Measurements from ENCODE around the gene CCPG1.

CCPG1 gene

DNA sequence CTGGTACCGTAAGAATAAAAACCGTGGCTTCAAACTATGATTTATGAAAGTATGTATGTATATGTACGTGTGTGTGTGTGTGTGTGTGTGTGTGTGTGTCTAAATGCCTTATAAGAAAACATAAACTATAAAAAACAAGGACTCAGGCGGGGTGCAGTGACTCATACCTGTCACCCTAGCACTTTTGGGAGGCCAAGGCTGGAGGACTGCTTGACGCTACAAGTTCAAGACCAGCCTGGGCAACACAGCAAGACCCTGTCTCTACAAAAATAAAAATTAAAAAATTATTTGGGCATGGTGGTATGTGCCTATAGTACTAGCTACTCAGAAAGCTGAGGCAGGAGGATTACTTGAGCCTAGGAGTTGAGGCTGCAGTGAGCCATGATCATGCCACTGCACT, 29.1 kb downstream of the CCPG1 start:
- H3K79me1 ChIP-seq (ENCODE audit: low read length) = no peaks in the 10 kb centered on the region
- no peak overlapping the region for H2BK120ac ChIP-seq (ENCODE audit: low read depth, low read length)
- WGBS (ENCODE audit: extremely low coverage, insufficient coverage, low lambda C conversion rate) = no CpG with 5 or more reads among the region's 5 CpGs

DNA sequence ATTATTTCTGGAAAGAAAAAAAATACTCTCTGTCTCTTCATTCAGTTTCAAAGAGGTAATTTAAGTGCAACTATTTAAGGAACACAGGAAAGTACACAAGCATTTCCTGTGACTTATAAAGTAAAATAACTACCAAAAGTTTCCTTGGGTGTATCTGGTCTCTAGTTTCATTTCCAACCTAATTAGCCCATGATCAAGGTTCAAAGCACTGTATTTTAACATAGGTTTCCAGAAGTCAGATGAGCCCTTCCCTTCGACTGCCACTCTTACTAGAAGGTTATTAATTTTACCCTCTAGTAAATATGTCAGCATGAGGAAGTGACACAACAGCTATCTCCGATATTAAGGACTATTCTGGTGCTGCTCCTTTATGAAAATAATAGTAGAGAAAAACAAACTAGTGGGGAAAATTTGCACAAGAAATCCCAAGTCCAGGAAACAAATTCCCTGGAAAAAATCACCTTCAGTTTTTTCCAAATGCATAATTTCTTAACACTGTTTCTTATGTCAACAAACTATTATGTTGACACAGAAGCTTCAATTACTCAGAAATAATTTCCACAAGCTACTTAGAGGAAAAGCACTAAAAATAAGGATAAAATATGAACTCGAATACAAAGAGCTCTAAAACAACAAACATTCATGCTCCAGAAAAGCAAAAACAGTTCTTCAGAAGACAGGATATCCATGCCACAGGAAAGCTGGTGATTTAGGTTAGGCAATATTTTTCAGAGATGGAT, 35.3 kb downstream of the CCPG1 start:
- Histone ChIP-seq H3K36me3 (ENCODE audit: control insufficient read depth, insufficient read depth, low read length) (no peaks in the 10 kb centered on the region), H3K4ac (ENCODE audit: low read depth, low read length) (no peak overlapping the region), H2BK5ac (ENCODE audit: low read length) (no peak overlapping the region), H3K4me2 (ENCODE audit: low read length) (no peak overlapping the region), H2BK15ac (replicated peaks; ENCODE audit: low read depth) (no peak overlapping the region), H4K5ac (ENCODE audit: low read length) (no peak overlapping the region), H3K4me3 (ENCODE audit: low read length) (no peak overlapping the region), H3K23ac (ENCODE audit: low read length) (no peak overlapping the region), H3K9ac (ENCODE audit: low read length) (no peak overlapping the region), H3K27ac (ENCODE audit: low read depth, low read length) (no peak overlapping the region), H3K18ac (ENCODE audit: low read length) (no peak overlapping the region), H4K8ac (ENCODE audit: low read depth, low read length) (no peak overlapping the region), H3K79me1 (ENCODE audit: low read length) (no peaks in the 10 kb centered on the region), H2AK5ac (ENCODE audit: low read length) (no peak overlapping the region), H3K27me3 (ENCODE audit: insufficient read depth, low read length, poor library complexity) (no peaks in the 10 kb centered on the region), H3K4me1 (ENCODE audit: control insufficient read depth, low read depth, low read length) (no peaks in the 10 kb centered on the region), H3K56ac (ENCODE audit: low read length) (no peak overlapping the region), H3K79me2 (ENCODE audit: control insufficient read depth, insufficient read depth, low read length) (no peaks in the 10 kb centered on the region), H2BK120ac (ENCODE audit: low read depth, low read length) (no peak overlapping the region)
- no CpG with 5 or more reads among the region's 3 CpGs for WGBS (ENCODE audit: extremely low coverage, insufficient coverage, low lambda C conversion rate)
- no peak for DNase-seq

More for the DNA sequence above, 29.1 kb downstream of the CCPG1 start:
- Histone ChIP-seq H3K79me2 (ENCODE audit: control insufficient read depth, insufficient read depth, low read length) (no peaks in the 10 kb centered on the region), H3K36me3 (ENCODE audit: control insufficient read depth, insufficient read depth, low read length) (no peaks in the 10 kb centered on the region), H3K23ac (ENCODE audit: low read length) (no peak overlapping the region), H2BK15ac (replicated peaks; ENCODE audit: low read depth) (no peak overlapping the region), H3K9ac (ENCODE audit: low read length) (no peak overlapping the region), H3K4me2 (ENCODE audit: low read length) (no peak overlapping the region), H3K4me1 (ENCODE audit: control insufficient read depth, low read depth, low read length) (no peaks in the 10 kb centered on the region), H3K4me3 (ENCODE audit: low read length) (no peak overlapping the region), H3K56ac (ENCODE audit: low read length) (no peak overlapping the region), H4K5ac (ENCODE audit: low read length) (no peak overlapping the region), H2AK5ac (ENCODE audit: low read length) (no peak overlapping the region), H2BK5ac (ENCODE audit: low read length) (no peak overlapping the region), H3K4ac (ENCODE audit: low read depth, low read length) (no peak overlapping the region), H4K8ac (ENCODE audit: low read depth, low read length) (no peak overlapping the region), H3K18ac (ENCODE audit: low read length) (no peak overlapping the region), H3K27me3 (ENCODE audit: insufficient read depth, low read length, poor library complexity) (no peaks in the 10 kb centered on the region), H3K27ac (ENCODE audit: low read depth, low read length) (no peak overlapping the region)
- DNase-seq = no peak

GRCh38 chr15:55366981-55367380, 41.2 kb downstream of the CCPG1 start:
- H3K4me3 ChIP-seq (ENCODE audit: low read length) = no peak overlapping the region
- no peak overlapping the region for H2BK5ac ChIP-seq (ENCODE audit: low read length)
- DNase-seq = no peak
- H3K23ac ChIP-seq (ENCODE audit: low read length) = no peak overlapping the region
- H3K18ac ChIP-seq (ENCODE audit: low read length) = no peak overlapping the region
- WGBS (ENCODE audit: extremely low coverage, insufficient coverage, low lambda C conversion rate) = no CpG with 5 or more reads among the region's 1 CpG
- no peaks in the 10 kb centered on the region for H3K79me2 ChIP-seq (ENCODE audit: control insufficient read depth, insufficient read depth, low read length)
- no peak overlapping the region for H2BK120ac ChIP-seq (ENCODE audit: low read depth, low read length)
- H4K8ac ChIP-seq (ENCODE audit: low read depth, low read length) = no peak overlapping the region
- no peak overlapping the region for H2BK15ac ChIP-seq (replicated peaks; ENCODE audit: low read depth)
- H3K4me2 ChIP-seq (ENCODE audit: low read length) = no peak overlapping the region
- H3K27ac ChIP-seq (ENCODE audit: low read depth, low read length) = no peak overlapping the region
- no peak overlapping the region for H3K56ac ChIP-seq (ENCODE audit: low read length)
- no peak overlapping the region for H4K5ac ChIP-seq (ENCODE audit: low read length)
- no peaks in the 10 kb centered on the region for H3K36me3 ChIP-seq (ENCODE audit: control insufficient read depth, insufficient read depth, low read length)
- no peaks in the 10 kb centered on the region for H3K27me3 ChIP-seq (ENCODE audit: insufficient read depth, low read length, poor library complexity)
- no peak overlapping the region for H2AK5ac ChIP-seq (ENCODE audit: low read length)
- H3K79me1 ChIP-seq (ENCODE audit: low read length) = no peaks in the 10 kb centered on the region
- H3K9ac ChIP-seq (ENCODE audit: low read length) = no peak overlapping the region
- H3K4ac ChIP-seq (ENCODE audit: low read depth, low read length) = no peak overlapping the region
- H3K4me1 ChIP-seq (ENCODE audit: control insufficient read depth, low read depth, low read length) = no peaks in the 10 kb centered on the region

DNA sequence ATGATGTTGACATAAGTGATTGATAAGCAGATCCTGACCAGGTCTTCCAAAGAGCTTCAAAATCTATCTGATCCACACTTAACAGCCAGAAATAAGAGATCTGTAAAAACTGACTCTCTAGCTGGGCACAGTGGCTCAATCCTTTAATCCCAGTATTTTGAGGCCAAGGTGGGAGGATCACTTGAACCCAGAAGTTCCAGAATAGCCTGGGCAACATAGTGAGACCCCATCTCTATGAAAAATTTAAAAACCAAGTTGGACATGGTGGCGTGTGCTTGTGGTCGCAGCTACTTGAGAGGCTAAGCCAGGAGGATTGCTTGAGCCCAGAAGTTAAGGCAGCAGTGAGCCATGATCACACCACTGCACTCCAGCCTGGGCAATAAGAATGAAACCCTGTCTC, 45.5 kb downstream of the CCPG1 start:
- no CpG with 5 or more reads among the region's 2 CpGs for WGBS (ENCODE audit: extremely low coverage, insufficient coverage, low lambda C conversion rate)
- Histone ChIP-seq H2AK5ac (ENCODE audit: low read length) (no peak overlapping the region), H3K36me3 (ENCODE audit: control insufficient read depth, insufficient read depth, low read length) (no peaks in the 10 kb centered on the region), H3K27me3 (ENCODE audit: insufficient read depth, low read length, poor library complexity) (no peaks in the 10 kb centered on the region), H4K5ac (ENCODE audit: low read length) (no peak overlapping the region), H3K79me1 (ENCODE audit: low read length) (no peaks in the 10 kb centered on the region), H3K4me2 (ENCODE audit: low read length) (no peak overlapping the region), H2BK5ac (ENCODE audit: low read length) (no peak overlapping the region), H4K8ac (ENCODE audit: low read depth, low read length) (no peak overlapping the region), H3K56ac (ENCODE audit: low read length) (no peak overlapping the region), H3K4ac (ENCODE audit: low read depth, low read length) (no peak overlapping the region), H3K4me3 (ENCODE audit: low read length) (no peak overlapping the region), H3K18ac (ENCODE audit: low read length) (no peak overlapping the region), H3K23ac (ENCODE audit: low read length) (no peak overlapping the region), H3K4me1 (ENCODE audit: control insufficient read depth, low read depth, low read length) (no peaks in the 10 kb centered on the region), H2BK120ac (ENCODE audit: low read depth, low read length) (no peak overlapping the region), H3K27ac (ENCODE audit: low read depth, low read length) (no peak overlapping the region), H3K9ac (ENCODE audit: low read length) (no peak overlapping the region), H2BK15ac (replicated peaks; ENCODE audit: low read depth) (no peak overlapping the region), H3K79me2 (ENCODE audit: control insufficient read depth, insufficient read depth, low read length) (no peaks in the 10 kb centered on the region)
- DNase-seq = no peak

DNA sequence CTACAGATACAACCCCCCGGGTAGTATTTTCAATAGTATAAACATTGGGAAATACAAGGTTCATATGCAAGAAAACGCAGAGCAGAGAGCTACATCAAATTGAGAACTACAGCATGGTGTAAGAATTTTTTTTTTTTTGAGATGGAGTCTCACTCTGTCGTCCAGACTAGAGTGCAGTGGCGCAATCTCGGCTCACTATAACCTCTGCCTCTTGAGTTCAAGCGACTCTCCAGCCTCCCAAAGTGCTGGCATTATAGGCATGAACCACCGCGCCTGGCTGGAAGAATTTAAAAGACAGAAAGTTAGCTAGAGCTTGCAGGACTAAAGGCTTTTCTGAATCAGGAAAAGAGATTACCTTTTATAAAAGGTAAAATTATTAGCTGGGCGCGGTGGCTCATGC, 47.1 kb downstream of the CCPG1 start:
- H3K27me3 ChIP-seq (ENCODE audit: insufficient read depth, low read length, poor library complexity) = no peaks in the 10 kb centered on the region
- no peak overlapping the region for H2AK5ac ChIP-seq (ENCODE audit: low read length)
- H3K56ac ChIP-seq (ENCODE audit: low read length) = no peak overlapping the region
- H2BK5ac ChIP-seq (ENCODE audit: low read length) = no peak overlapping the region
- no peaks in the 10 kb centered on the region for H3K36me3 ChIP-seq (ENCODE audit: control insufficient read depth, insufficient read depth, low read length)
- H2BK15ac ChIP-seq (replicated peaks; ENCODE audit: low read depth) = no peak overlapping the region
- no peak overlapping the region for H3K4ac ChIP-seq (ENCODE audit: low read depth, low read length)
- no peak overlapping the region for H4K8ac ChIP-seq (ENCODE audit: low read depth, low read length)
- no peaks in the 10 kb centered on the region for H3K79me1 ChIP-seq (ENCODE audit: low read length)
- no peak overlapping the region for H2BK120ac ChIP-seq (ENCODE audit: low read depth, low read length)
- no peak overlapping the region for H3K18ac ChIP-seq (ENCODE audit: low read length)
- H3K9ac ChIP-seq (ENCODE audit: low read length) = no peak overlapping the region
- H3K27ac ChIP-seq (ENCODE audit: low read depth, low read length) = no peak overlapping the region
- no peak overlapping the region for H4K5ac ChIP-seq (ENCODE audit: low read length)
- H3K4me1 ChIP-seq (ENCODE audit: control insufficient read depth, low read depth, low read length) = no peaks in the 10 kb centered on the region
- H3K23ac ChIP-seq (ENCODE audit: low read length) = no peak overlapping the region
- no CpG with 5 or more reads among the region's 10 CpGs for WGBS (ENCODE audit: extremely low coverage, insufficient coverage, low lambda C conversion rate)
- H3K4me2 ChIP-seq (ENCODE audit: low read length) = no peak overlapping the region
- H3K4me3 ChIP-seq (ENCODE audit: low read length) = no peak overlapping the region
- H3K79me2 ChIP-seq (ENCODE audit: control insufficient read depth, insufficient read depth, low read length) = no peaks in the 10 kb centered on the region
- no peak for DNase-seq

- Histone ChIP-seq H3K36me3 (ENCODE audit: control insufficient read depth, insufficient read depth, low read length) (no peaks in the 10 kb centered on the region), H3K4me3 (ENCODE audit: low read length) (no peak overlapping the region), H3K18ac (ENCODE audit: low read length) (no peak overlapping the region), H2BK120ac (ENCODE audit: low read depth, low read length) (no peak overlapping the region), H3K56ac (ENCODE audit: low read length) (no peak overlapping the region), H2BK5ac (ENCODE audit: low read length) (no peak overlapping the region), H2BK15ac (replicated peaks; ENCODE audit: low read depth) (no peak overlapping the region), H4K5ac (ENCODE audit: low read length) (no peak overlapping the region), H2AK5ac (ENCODE audit: low read length) (no peak overlapping the region), H3K4me2 (ENCODE audit: low read length) (no peak overlapping the region), H3K23ac (ENCODE audit: low read length) (no peak overlapping the region), H3K4ac (ENCODE audit: low read depth, low read length) (no peak overlapping the region), H4K8ac (ENCODE audit: low read depth, low read length) (no peak overlapping the region), H3K27me3 (ENCODE audit: insufficient read depth, low read length, poor library complexity) (no peaks in the 10 kb centered on the region), H3K79me2 (ENCODE audit: control insufficient read depth, insufficient read depth, low read length) (no peaks in the 10 kb centered on the region), H3K9ac (ENCODE audit: low read length) (no peak overlapping the region), H3K4me1 (ENCODE audit: control insufficient read depth, low read depth, low read length) (no peaks in the 10 kb centered on the region), H3K27ac (ENCODE audit: low read depth, low read length) (no peak overlapping the region), H3K79me1 (ENCODE audit: low read length) (no peaks in the 10 kb centered on the region)
- DNase-seq = no peak
- no CpG with 5 or more reads among the region's 6 CpGs for WGBS (ENCODE audit: extremely low coverage, insufficient coverage, low lambda C conversion rate)
These were observed 47.9 kb downstream of the CCPG1 start for GRCh38 chr15:55360256-55360655.
